ENCODE measurements around the gene ZNF281.
A peak's percentile ranks its signal among the peaks of the same experiment; 100 is the strongest.

Gene ZNF281

GRCh38 chr1:200432586-200432985 lies 22.8 kb upstream of the ZNF281 start:
- no peak overlapping the region for H3K4me3 ChIP-seq (ENCODE audit: control insufficient read depth, low read depth, low read length)
- no peak for DNase-seq (ENCODE audit: low read depth)
- TF ChIP-seq CTCF (conservative IDR thresholded peaks at IDR 0.05; ENCODE audit: control insufficient read depth, insufficient read depth, low read depth, low read length) = no peak

GRCh38 chr1:200429221-200429751 lies 19.4 kb upstream of the ZNF281 start:
- no peak for TF ChIP-seq CTCF (conservative IDR thresholded peaks at IDR 0.05; ENCODE audit: control insufficient read depth, insufficient read depth, low read depth, low read length)
- peak; percentile 70 for DNase-seq (ENCODE audit: low read depth)

GRCh38 chr1:200428482-200429205 lies 18.8 kb upstream of the ZNF281 start:
- peak; percentile 53 for DNase-seq (ENCODE audit: low read depth)
- no peak for TF ChIP-seq CTCF (conservative IDR thresholded peaks at IDR 0.05; ENCODE audit: control insufficient read depth, insufficient read depth, low read depth, low read length)
- no peak overlapping the region for H3K4me3 ChIP-seq (ENCODE audit: control insufficient read depth, low read depth, low read length)

More at GRCh38 chr1:200429221-200429751, 19.4 kb upstream of the ZNF281 start:
- no peak overlapping the region for H3K4me3 ChIP-seq (ENCODE audit: control insufficient read depth, low read depth, low read length)

GRCh38 chr1:200427744-200428143 lies 17.9 kb upstream of the ZNF281 start:
- no peak overlapping the region for H3K4me3 ChIP-seq (ENCODE audit: control insufficient read depth, low read depth, low read length)
- DNase-seq (ENCODE audit: low read depth) = no peak
- no peak for TF ChIP-seq CTCF (conservative IDR thresholded peaks at IDR 0.05; ENCODE audit: control insufficient read depth, insufficient read depth, low read depth, low read length)

- TF ChIP-seq CTCF (conservative IDR thresholded peaks at IDR 0.05; ENCODE audit: control insufficient read depth, insufficient read depth, low read depth, low read length) = no peak
- DNase-seq (ENCODE audit: low read depth) = no peak
These were observed 16.4 kb upstream of the ZNF281 start for GRCh38 chr1:200426196-200426595.

GRCh38 chr1:200423235-200423634 lies 13.4 kb upstream of the ZNF281 start:
- TF ChIP-seq CTCF (conservative IDR thresholded peaks at IDR 0.05; ENCODE audit: control insufficient read depth, insufficient read depth, low read depth, low read length) = no peak
- no peak for DNase-seq (ENCODE audit: low read depth)
- H3K4me3 ChIP-seq (ENCODE audit: control insufficient read depth, low read depth, low read length) = no peak overlapping the region

More at GRCh38 chr1:200426196-200426595, 16.4 kb upstream of the ZNF281 start:
- no peak overlapping the region for H3K4me3 ChIP-seq (ENCODE audit: control insufficient read depth, low read depth, low read length)

Measured in fibroblast of mammary gland (primary cell).